Measurements from ENCODE around the gene IWS1.

Gene IWS1

DNA sequence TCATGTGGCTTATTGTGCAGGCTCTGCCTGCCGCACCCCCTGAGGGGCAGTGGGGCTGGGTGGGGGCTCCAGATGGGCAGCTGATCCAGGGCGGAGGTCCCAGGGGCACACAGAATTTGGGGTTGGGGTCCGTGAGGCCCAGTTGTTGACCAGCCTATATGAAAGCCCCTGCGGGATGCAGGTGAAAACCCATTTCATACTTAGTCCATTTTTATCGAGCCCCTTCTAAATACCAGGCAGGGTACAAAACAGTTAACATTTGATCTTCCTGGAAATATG is 39.8 kb upstream of the IWS1 start:
- Histone ChIP-seq H3K4me3 (no peak overlapping the region), H3K27ac (no peak overlapping the region)
- DNase-seq (ENCODE audit: low spot score) = peak; percentile 49
- TF ChIP-seq, protein P1, sequence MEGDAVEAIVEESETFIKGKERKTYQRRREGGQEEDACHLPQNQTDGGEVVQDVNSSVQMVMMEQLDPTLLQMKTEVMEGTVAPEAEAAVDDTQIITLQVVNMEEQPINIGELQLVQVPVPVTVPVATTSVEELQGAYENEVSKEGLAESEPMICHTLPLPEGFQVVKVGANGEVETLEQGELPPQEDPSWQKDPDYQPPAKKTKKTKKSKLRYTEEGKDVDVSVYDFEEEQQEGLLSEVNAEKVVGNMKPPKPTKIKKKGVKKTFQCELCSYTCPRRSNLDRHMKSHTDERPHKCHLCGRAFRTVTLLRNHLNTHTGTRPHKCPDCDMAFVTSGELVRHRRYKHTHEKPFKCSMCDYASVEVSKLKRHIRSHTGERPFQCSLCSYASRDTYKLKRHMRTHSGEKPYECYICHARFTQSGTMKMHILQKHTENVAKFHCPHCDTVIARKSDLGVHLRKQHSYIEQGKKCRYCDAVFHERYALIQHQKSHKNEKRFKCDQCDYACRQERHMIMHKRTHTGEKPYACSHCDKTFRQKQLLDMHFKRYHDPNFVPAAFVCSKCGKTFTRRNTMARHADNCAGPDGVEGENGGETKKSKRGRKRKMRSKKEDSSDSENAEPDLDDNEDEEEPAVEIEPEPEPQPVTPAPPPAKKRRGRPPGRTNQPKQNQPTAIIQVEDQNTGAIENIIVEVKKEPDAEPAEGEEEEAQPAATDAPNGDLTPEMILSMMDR (IDR thresholded peaks at IDR 0.05) = no peak

DNA sequence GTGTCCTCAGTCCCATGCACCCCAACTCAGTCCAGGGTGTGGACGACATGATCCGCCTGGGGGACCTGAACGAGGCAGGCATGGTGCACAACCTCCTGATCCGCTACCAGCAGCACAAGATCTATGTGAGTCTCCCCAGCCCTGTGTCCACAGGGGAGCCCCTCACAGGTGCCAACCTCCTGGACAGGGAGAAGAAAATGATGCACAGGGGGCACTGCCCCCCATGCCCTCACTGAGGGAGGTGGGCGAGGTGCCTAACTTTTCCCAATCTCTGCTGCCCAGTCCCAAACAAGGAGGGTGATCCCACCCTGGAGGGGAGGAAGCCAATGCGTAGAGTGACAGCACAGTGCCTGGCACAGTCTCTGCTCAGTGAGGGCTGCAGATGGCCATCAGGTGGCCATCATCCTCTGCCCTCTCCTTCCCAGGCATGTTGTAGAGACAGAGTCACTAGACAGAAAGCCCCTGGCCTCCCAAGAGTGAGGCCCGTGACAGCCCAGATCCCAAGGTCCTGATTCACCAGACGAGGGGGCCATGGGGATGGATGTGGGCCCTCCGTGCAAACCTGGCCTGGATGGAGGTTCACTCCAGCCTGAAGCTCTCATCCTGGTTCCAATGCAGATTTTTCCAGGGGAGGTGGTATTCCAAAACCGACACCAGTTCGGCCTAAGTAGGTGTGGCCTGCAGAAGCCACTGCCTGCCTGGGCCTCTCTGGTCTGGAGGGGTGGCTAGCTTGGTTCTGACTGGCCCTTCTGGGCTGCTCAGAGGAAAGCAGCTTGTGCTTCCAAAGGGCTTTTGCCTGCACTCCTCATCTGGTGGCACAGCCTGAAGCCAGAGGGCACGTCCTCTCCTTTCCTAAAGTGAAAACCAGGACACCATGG is 39.2 kb upstream of the IWS1 start:
- peak; percentile 29 for DNase-seq (ENCODE audit: low spot score)
- TF ChIP-seq, protein P1 (IDR thresholded peaks at IDR 0.05) = no peak
- no peak overlapping the region for H3K4me3 ChIP-seq
- no peak overlapping the region for H3K27ac ChIP-seq

DNA sequence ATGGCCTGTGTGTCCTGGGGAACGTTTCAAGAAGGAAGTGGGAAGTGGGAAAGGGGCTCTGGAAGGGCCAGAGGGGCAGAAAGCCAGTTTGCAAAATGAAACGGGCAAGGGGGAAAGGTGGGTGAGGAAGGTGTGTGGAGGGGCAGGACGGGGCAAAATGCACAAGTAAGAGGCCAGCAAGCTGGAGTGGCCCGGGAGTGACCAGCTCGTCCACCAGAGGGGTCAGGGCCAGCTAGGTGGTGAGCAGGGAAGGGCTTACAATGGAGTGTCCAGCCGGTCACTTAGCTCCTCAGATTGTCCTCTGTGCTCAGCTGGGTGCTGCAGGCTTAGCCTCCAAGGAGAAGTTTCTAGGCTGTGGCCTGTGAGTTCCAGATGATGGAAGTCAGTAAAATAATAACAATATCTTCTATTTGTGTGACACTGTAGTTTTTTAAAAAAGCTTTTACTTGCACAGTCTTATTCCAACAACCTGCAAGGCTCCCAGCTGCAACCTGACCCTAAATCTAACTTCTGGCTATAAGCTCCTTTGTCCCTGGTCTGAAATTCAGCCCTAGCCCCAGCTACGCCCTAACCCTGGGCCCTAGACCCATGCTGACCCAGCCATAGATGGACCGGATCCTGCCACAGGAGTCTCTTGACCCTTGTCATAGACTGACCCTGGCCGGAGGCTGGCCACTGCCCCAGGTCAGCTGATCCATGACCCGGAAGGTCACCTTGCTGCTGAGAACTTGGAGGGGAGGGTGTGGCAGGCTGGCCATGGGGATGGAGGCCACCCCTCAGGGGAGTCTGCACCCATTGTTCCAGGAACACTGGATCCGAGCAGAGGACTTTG is 38.4 kb upstream of the IWS1 start:
- Histone ChIP-seq H3K27ac (no peak overlapping the region), H3K4me3 (no peak overlapping the region)
- TF ChIP-seq, protein P1 (IDR thresholded peaks at IDR 0.05) = no peak
- no peak for DNase-seq (ENCODE audit: low spot score)

DNA sequence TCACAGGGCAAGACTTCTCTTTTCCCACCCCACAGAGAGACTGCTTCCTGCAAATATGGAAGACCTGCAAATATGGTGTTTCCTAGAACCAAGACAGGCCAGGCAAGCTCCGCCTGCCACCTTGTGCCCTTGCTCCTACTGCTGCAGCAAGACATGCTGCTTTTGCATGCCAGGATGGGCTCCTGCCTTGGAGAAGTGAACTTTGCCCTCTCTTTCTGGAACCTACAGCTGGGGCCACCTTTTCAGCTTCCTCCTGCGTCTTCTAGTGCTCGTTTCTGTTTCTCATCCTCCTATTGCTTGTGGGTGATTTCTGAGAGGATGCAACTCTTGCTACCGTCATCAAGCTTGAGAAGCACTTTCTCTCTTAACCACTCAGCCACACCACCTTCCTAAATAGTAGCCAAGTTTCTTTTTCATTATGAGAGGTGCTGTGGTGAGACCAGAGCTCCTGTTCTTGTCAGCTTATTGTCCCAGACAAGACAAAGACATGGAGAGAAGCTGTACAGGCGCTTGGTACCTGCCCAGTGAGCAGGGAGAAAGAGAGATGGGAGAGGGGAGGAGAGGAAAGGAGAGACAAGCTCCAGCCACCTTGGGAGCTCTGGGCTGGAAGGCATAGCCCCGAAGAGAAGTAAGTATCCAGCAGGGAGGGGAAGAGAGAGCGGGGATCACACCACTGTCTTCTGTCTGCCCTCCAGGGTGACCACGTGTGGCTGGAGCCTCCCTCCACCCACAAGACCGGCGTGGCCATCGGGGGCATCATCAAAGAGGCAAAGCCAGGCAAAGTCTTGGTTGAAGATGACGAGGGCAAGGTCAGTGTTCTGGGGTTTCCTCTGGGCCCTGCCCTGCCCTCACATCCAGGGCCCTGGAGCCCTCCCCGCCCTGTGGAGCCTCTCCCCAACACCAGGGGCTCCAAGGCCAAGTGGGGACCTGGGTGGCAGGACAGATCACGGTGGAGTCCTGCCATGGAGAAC is 37.5 kb upstream of the IWS1 start:
- Histone ChIP-seq H3K4me3 (no peak overlapping the region), H3K27ac (no peak overlapping the region)
- TF ChIP-seq, protein P1 (IDR thresholded peaks at IDR 0.05) = no peak
- DNase-seq (ENCODE audit: low spot score) = no peak

DNA sequence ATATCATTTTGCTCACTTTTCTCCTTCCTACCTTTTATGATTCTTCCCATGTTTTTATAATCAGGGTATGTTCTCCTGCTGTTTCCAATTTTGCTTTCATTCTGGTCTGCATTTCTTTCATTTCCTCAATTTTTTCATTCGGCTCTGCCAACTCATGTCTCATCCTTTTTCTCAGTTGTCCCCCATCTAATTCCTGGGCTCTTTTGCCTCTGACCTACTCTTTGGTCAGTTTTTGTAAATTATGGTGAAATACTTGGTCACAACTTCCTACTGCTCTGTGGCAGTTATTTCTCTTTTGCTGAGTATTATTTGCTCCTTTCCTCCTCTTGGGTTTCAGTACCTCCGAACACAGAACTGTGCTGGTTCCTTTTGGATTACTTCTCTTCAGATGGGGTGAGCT is 36.6 kb upstream of the IWS1 start:
- H3K4me3 ChIP-seq = no peak overlapping the region
- TF ChIP-seq, protein P1 (IDR thresholded peaks at IDR 0.05) = no peak
- DNase-seq (ENCODE audit: low spot score) = no peak
- no peak overlapping the region for H3K27ac ChIP-seq

DNA sequence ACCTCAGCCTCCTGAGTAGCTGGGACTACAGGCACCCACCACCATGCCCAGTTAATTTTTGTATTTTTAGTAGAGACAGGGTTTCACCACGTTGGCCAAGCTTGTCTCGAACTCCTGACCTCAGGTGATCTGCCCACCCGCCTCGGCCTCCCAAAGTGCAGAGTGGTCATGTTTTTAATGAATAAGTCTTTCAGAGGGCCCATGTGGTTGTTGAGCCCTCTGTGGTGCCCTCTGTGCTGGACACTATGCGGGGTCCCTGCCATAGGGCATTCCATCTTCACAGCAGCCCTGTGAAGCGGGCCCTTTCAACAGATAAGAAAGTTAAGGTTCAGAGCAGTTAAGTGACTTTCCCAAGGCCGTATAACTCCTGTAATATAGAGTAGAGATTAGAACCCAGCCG is 35.1 kb upstream of the IWS1 start:
- TF ChIP-seq, protein P1 (IDR thresholded peaks at IDR 0.05) = no peak
- no peak overlapping the region for H3K4me3 ChIP-seq
- no peak overlapping the region for H3K27ac ChIP-seq
- no peak for DNase-seq (ENCODE audit: low spot score)
